ENCODE results near the gene RAD51B.

The RAD51B gene

DNA sequence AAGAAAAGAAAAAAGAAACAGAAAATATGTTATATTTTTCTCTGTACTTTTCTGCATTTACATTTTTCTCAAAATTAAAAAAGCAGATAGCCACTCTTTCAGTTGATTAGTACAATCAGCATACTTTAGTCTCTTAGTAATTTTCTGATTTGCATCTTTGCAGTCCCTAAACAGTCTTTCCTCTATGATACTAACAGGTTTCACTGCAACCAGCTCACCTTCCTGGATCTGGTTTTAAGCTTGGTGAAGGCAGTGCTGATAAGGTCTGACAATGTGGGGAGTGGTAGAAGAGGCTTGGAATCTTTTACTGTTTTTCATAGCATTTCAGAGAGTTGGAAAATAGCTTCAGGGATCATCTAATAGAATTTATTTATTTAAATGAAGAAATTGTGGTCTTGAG, 515.7 kb downstream of the RAD51B start:
- H3K4me3 ChIP-seq (ENCODE audit: low read depth, low read length): no peak overlapping the region
- no peak for TF ChIP-seq CTCF (IDR thresholded peaks at IDR 0.05; ENCODE audit: low read depth, low read length)

DNA sequence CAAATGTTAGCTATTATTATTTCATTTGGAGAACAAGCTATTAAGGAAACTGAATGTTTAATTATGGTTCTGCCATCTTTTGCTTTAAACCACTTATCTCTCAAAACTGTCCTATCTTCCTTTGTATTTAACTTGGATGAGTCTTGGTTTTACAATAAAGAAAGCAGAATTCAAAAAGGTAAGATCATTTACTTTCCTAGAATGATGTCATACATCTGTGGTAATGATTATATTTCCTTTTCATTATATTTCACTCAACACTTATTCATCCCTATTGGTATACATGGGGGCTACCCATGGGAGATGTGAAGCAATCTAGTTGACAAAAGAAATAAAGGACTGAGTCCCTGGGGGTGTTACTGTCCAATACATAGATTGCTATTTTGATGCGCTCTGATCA, 516.6 kb downstream of the RAD51B start:
- no peak for TF ChIP-seq CTCF (IDR thresholded peaks at IDR 0.05; ENCODE audit: low read depth, low read length)
- H3K4me3 ChIP-seq (ENCODE audit: low read depth, low read length): no peak overlapping the region

DNA sequence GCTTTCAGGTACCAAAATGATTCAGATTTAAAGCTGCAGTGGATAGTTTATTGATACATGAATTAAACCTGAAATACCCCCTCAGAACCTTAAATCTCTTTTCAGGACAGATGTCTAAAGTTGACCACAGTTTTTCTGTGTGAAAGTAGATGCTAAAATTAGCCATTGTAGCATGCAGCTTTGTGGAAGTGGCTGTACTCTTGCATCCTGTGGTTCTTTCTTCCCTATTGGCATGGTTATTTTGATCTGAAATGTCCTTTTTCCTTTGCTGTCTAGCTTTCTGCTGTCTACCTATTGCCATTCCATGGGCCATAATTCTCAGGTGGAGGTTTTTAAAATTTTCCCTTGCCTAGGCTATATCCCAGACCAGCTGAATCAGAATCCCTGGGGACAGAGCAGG, 517.7 kb downstream of the RAD51B start:
- no peak overlapping the region for H3K4me3 ChIP-seq (ENCODE audit: low read depth, low read length)

DNA sequence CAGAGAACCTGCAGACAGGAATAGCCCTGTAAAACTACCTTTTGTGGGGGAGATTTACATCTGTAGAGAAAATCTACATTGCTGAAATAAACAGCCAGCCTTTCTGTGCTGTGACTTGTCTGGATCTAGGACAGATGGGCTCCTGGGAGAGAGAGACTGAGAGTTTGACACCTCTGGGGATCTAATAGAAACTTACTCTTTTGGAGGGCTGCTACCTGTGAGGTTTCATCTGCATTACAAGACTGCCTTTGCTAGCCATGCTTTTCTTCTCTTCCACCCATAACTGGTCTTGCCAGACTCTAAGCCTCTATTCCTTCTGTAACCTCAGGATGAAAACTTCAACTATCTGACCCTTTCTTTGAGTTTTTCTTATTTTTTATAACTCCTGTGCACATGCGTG, 520.7 kb downstream of the RAD51B start:
- H3K4me3 ChIP-seq (ENCODE audit: low read depth, low read length): no peak overlapping the region

More for the DNA sequence above, 517.7 kb downstream of the RAD51B start:
- no peak for TF ChIP-seq CTCF (IDR thresholded peaks at IDR 0.05; ENCODE audit: low read depth, low read length)

GRCh38 chr14:68341411-68342212, 522.0 kb downstream of the RAD51B start:
- no peak for TF ChIP-seq CTCF (IDR thresholded peaks at IDR 0.05; ENCODE audit: low read depth, low read length)
- H3K4me3 ChIP-seq (ENCODE audit: low read depth, low read length): no peak overlapping the region

More for the DNA sequence above, 520.7 kb downstream of the RAD51B start:
- TF ChIP-seq CTCF (IDR thresholded peaks at IDR 0.05; ENCODE audit: low read depth, low read length): no peak

DNA sequence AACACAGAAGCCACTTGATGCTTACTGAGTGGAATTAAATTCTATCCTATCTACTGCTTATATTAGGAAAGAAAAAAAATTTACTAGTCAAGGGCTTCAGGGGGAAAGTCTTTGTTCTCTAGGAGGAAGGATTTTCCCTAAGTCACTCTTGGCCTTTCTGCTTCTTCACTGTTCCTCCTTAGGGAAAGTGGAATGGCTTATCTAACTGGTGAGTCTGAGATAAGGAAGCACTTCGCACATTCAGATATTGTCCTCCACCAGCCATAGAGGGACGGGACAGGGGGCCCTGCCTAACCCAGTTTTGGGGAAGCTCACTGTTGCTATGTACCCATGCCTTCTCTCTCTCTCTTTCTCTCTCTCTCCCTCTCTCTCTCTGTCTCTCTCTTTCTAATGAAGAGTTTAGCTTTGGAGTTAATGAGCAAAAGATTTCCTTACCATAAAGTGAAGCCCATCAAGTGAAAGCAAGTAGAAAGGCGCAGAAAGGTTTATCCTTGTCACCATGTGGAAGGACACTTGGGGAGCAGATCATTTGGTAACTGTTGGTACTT, 522.7 kb downstream of the RAD51B start:
- TF ChIP-seq CTCF (IDR thresholded peaks at IDR 0.05; ENCODE audit: low read depth, low read length): no peak
- no peak overlapping the region for H3K4me3 ChIP-seq (ENCODE audit: low read depth, low read length)

DNA sequence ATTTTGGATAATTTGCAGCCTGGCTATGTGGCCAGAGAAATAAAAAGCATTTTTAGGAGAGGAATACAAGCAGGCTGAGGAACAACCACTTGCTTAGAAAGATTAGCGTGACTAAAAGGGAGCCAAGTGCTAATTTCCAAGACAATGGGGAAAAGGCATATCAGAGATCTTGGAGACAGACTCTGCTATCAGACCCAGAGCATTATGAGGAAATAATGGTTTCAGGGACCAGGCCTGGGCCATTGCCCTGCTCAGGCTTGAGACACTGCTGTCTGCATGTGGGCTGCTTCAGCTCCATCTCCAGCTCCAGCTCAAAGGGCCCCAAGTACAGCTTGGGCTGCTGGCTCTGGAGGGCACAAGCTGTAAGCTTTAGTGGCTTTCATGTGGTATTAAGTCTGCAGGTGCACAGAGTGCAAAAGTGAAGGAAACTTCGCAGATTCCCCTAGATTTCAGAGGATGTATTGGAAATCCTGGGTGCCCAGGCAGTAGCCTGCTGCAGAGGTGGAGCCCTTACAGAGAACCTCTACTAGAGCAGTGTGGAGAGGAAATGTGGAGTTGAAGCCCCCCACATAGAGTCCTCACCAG, 524.0 kb downstream of the RAD51B start:
- no peak overlapping the region for H3K4me3 ChIP-seq (ENCODE audit: low read depth, low read length)
- TF ChIP-seq CTCF (IDR thresholded peaks at IDR 0.05; ENCODE audit: low read depth, low read length): no peak
